Uterus (tissue), 2 donors: ENCODE measurements around the gene TIPRL.

Experiments used
- POLR2A ChIP-seq, 2 donors: fragments of 450-650 bp; IDR thresholded peaks; one replicate each; pipeline ENCODE4 v1.6.1; 2016; ENCODE audit warnings: antibody characterized with exemption in 2 of 2, mild to moderate bottlenecking in 1 of 2, moderate library complexity in 1 of 2
- TF ChIP-seq, protein P1 (sequence below), 4 experiments: fragments of 200-600 bp in 2 of 4; fragments of 450-650 bp in 2 of 4; sonication (generic) in 2 of 4; IDR thresholded peaks; one replicate each; pipeline ENCODE4 v1.5.1; 2016 to 2019; ENCODE audit warnings: antibody characterized with exemption in 4 of 4, mild to moderate bottlenecking in 2 of 4, moderate library complexity in 1 of 4

DNA sequence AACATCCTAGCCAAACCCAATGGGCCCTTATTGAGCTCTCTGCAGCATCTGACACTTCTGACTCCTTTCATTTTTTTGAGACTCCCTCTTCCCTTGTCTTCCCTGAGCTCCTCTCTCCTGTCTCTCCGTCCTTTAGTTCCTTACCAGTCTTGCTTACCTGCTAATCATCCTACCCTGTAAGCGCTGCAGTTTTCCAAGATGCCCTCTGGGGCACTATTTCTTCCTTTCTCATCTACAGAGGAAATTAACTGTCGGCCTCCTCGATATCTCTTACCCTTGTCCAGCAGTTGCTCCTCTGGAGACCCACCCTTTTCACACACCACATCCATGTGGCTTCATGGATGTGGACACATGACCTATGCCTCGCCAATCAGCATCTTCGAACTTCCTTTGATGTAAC lies 48.8 kb upstream of the TIPRL start:
- TF ChIP-seq, protein P1, sequence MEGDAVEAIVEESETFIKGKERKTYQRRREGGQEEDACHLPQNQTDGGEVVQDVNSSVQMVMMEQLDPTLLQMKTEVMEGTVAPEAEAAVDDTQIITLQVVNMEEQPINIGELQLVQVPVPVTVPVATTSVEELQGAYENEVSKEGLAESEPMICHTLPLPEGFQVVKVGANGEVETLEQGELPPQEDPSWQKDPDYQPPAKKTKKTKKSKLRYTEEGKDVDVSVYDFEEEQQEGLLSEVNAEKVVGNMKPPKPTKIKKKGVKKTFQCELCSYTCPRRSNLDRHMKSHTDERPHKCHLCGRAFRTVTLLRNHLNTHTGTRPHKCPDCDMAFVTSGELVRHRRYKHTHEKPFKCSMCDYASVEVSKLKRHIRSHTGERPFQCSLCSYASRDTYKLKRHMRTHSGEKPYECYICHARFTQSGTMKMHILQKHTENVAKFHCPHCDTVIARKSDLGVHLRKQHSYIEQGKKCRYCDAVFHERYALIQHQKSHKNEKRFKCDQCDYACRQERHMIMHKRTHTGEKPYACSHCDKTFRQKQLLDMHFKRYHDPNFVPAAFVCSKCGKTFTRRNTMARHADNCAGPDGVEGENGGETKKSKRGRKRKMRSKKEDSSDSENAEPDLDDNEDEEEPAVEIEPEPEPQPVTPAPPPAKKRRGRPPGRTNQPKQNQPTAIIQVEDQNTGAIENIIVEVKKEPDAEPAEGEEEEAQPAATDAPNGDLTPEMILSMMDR (IDR thresholded peaks at IDR 0.05) = no peak
- no peak for TF ChIP-seq POLR2A (IDR thresholded peaks at IDR 0.05)
